Heart left ventricle (tissue), 13 donors: ENCODE measurements around the gene ACOXL.

ENCODE experiments used
- POLR2A ChIP-seq, 2 donors: fragments of 450-650 bp; IDR thresholded peaks; one replicate each; pipeline ENCODE4 v1.6.1; 2017; ENCODE audit warnings: antibody characterized with exemption in 2 of 2, mild to moderate bottlenecking in 2 of 2, moderate library complexity in 2 of 2
- TF ChIP-seq, protein P1 (sequence below), 12 donors: fragments of 200-600 bp; sonication (generic) in 4 of 12; IDR thresholded peaks; one replicate each; pipeline versions ENCODE4 v1.5.0 to v1.8.0; 2018 to 2022; ENCODE audit warnings: antibody characterized with exemption in 12 of 12, mild to moderate bottlenecking in 5 of 12
- donor health status: ischemic (EF 13 %, LVEDD 7.1; RV severe dilation, severe dysfunction).
- donor health status: DM: no; HTN: yes; CAD: no.
- donor health status: DM: no; HTN: no; CAD: no.
- donor health status: ischemic (EF 25% LVEDD 6.9; RV normal size, moderate dysfunction).
- donor health status: ischemic (EF 25% LVEDD 5.7; RV mildly dilated, moderate dysfunction).
- donor health status: ischemic (EF 35%, LVEDD 5.7; RV mildly dilated, moderate dysfunction).
- donor health status: nonischemic (EF 11% LVEDD 7.7; RV severe dilation, severe dysfunction).
- donor health status: DM: yes; HTN: yes; CAD: no.
- donor health status: PGD.
- donor health status: ischemic (EF 29% LVEDD 5.4; RV normal size, mild dysfunction).
- donor health status: nonischemic (EF 23%, LVEDD 6.1; RV moderate dilation, normal function).

DNA sequence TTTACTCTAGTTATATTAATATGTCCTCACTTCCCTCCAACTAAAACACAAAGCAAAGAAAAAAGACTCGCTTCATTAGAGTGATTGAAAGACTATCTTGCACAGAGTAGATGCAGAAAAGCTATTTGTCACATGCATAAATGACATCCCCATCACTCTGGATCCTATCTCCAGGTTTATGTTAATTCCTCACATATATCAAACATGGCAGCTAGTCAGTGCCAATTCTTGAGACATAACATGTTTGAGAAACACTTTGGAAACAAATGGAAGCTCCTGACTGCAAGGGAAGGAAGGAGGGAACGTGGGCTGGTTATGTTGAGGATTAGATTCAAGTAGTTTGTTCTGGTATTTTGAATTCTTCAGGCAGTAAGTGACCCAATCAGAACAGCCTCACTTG lies 298.6 kb downstream of the ACOXL start:
- TF ChIP-seq, protein P1, sequence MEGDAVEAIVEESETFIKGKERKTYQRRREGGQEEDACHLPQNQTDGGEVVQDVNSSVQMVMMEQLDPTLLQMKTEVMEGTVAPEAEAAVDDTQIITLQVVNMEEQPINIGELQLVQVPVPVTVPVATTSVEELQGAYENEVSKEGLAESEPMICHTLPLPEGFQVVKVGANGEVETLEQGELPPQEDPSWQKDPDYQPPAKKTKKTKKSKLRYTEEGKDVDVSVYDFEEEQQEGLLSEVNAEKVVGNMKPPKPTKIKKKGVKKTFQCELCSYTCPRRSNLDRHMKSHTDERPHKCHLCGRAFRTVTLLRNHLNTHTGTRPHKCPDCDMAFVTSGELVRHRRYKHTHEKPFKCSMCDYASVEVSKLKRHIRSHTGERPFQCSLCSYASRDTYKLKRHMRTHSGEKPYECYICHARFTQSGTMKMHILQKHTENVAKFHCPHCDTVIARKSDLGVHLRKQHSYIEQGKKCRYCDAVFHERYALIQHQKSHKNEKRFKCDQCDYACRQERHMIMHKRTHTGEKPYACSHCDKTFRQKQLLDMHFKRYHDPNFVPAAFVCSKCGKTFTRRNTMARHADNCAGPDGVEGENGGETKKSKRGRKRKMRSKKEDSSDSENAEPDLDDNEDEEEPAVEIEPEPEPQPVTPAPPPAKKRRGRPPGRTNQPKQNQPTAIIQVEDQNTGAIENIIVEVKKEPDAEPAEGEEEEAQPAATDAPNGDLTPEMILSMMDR (IDR thresholded peaks at IDR 0.05), result no peak
- no peak for TF ChIP-seq POLR2A (IDR thresholded peaks at IDR 0.05)
